Left ventricle myocardium inferior (tissue), 1 donor: ENCODE results near the gene KCNJ12. TPM values are rescaled to one million over a fixed set of nuclear protein-coding genes. Genes with fewer than 3 reads are reported as not detected.
"Not testable (repeated sequence)": the region's sequence is repeated elsewhere in the genome, so short reads cannot be mapped to it uniquely, and the experiment has no call there.

Experiments
- DNase-seq: peaks from one replicate; pipeline ENCODE4 v3.0.0-alpha.2; 2020
- H3K27ac ChIP-seq: fragments of 200-600 bp; replicated peaks from 2 replicates; pipeline ENCODE4 v1.8.0; 2021
- H3K27me3 ChIP-seq: fragments of 200-600 bp; 2 replicates; pipeline ENCODE4 v1.8.0; 2021; ENCODE audit warnings: low read depth
- H3K36me3 ChIP-seq: fragments of 200-600 bp; 2 replicates; pipeline ENCODE4 v1.8.0; 2021
- H3K4me1 ChIP-seq: fragments of 200-600 bp; 2 replicates; pipeline ENCODE4 v1.8.0; 2021
- H3K4me3 ChIP-seq: fragments of 200-600 bp; 2 replicates; pipeline ENCODE4 v1.8.0; 2021; ENCODE audit warnings: mild to moderate bottlenecking, moderate library complexity
- H3K9me3 ChIP-seq: fragments of 200-600 bp; replicated peaks from 2 replicates; pipeline ENCODE4 v1.8.0; 2021
- CTCF ChIP-seq: fragments of 200-600 bp; IDR thresholded peaks from 2 replicates; pipeline ENCODE4 v1.8.0; 2021; ENCODE audit warnings: antibody characterized with exemption, mild to moderate bottlenecking, borderline replicate concordance
- intact Hi-C: fragments of 100-400 bp; cut with micrococcal nuclease; formaldehyde crosslinking; loops from one replicate; pipeline ENCODE4 v1.11.0; 2022
- total RNA-seq: library from RNA; stranded (reverse); fragmentation: NEBNext Ultra II Directional; extraction: Animal tissue kit (Norgen Biotek cat#: 25700); gene quantifications from one replicate; pipeline ENCODE4 v1.2.1, GENCODE V29; 2021
- donor health status: DM: no; HTN: yes; CAD: no; lungs with severe emphysema.

The KCNJ12 gene
- total RNA-seq, 1 donor from 2014 or later: 12.3 TPM

- intact Hi-C loops: no loop called here
- Histone ChIP-seq H3K36me3 (no peaks in the 10 kb centered on the region), H3K4me1 (peaks cover 28% of the 10 kb centered on the region), H3K9me3 (no peaks in the 10 kb centered on the region), H3K27me3 (no peaks in the 10 kb centered on the region), H3K4me3 (no peak overlapping the region), H3K27ac (no peak overlapping the region)
- peak; percentile 9 for DNase-seq
- no peak for TF ChIP-seq CTCF
Measured at GRCh38 chr17:21417921-21418320, 41.8 kb downstream of the KCNJ12 start.

GRCh38 chr17:21418446-21419298, 42.5 kb downstream of the KCNJ12 start:
- intact Hi-C loops: no loop called here
- peaks cover 33% of the 10 kb centered on the region for H3K4me1 ChIP-seq
- TF ChIP-seq CTCF: no peak

GRCh38 chr17:21419299-21420239, 43.4 kb downstream of the KCNJ12 start:
- Histone ChIP-seq H3K36me3 (no peaks in the 10 kb centered on the region), H3K27ac (peak overlapping the region; percentile 49), H3K9me3 (no peaks in the 10 kb centered on the region), H3K4me1 (peaks cover 33% of the 10 kb centered on the region), H3K4me3 (no peak overlapping the region), H3K27me3 (no peaks in the 10 kb centered on the region)
- intact Hi-C loops: no loop called here
- peak; percentile 28 for DNase-seq
- TF ChIP-seq CTCF: peak; percentile 10

More at GRCh38 chr17:21418446-21419298, 42.5 kb downstream of the KCNJ12 start:
- no peak for DNase-seq
- Histone ChIP-seq H3K4me3 (no peak overlapping the region), H3K27ac (no peak overlapping the region), H3K27me3 (no peaks in the 10 kb centered on the region), H3K9me3 (no peaks in the 10 kb centered on the region), H3K36me3 (no peaks in the 10 kb centered on the region)

GRCh38 chr17:21420503-21421090, 44.4 kb downstream of the KCNJ12 start:
- DNase-seq, H3K27me3 ChIP-seq, intact Hi-C loops, H3K4me3 ChIP-seq, H3K9me3 ChIP-seq, H3K36me3 ChIP-seq: not testable (repeated sequence)
- Histone ChIP-seq H3K27ac (peak overlapping the region; percentile 49), H3K4me1 (peaks cover 33% of the 10 kb centered on the region)

GRCh38 chr17:21421421-21422310, 45.5 kb downstream of the KCNJ12 start:
- intact Hi-C loops, H3K9me3 ChIP-seq, H3K27me3 ChIP-seq, H3K36me3 ChIP-seq, H3K4me3 ChIP-seq: not testable (repeated sequence)
- Histone ChIP-seq H3K4me1 (peaks cover 33% of the 10 kb centered on the region), H3K27ac (peak overlapping the region; percentile 23)
- peak; percentile 11 for DNase-seq

GRCh38 chr17:21422311-21423189, 46.4 kb downstream of the KCNJ12 start:
- DNase-seq, H3K36me3 ChIP-seq, H3K27me3 ChIP-seq, H3K9me3 ChIP-seq, intact Hi-C loops, H3K4me3 ChIP-seq: not testable (repeated sequence)
- H3K4me1 ChIP-seq: peaks cover 33% of the 10 kb centered on the region
- H3K27ac ChIP-seq: peak overlapping the region; percentile 23

GRCh38 chr17:21423190-21423493, 47.0 kb downstream of the KCNJ12 start:
- H3K4me3 ChIP-seq, intact Hi-C loops, H3K27me3 ChIP-seq, H3K36me3 ChIP-seq, H3K9me3 ChIP-seq, DNase-seq: not testable (repeated sequence)
- peak overlapping the region; percentile 23 for H3K27ac ChIP-seq
- H3K4me1 ChIP-seq: peaks cover 33% of the 10 kb centered on the region

- H3K27me3 ChIP-seq, intact Hi-C loops, H3K36me3 ChIP-seq, H3K27ac ChIP-seq, DNase-seq, H3K9me3 ChIP-seq, H3K4me3 ChIP-seq: not testable (repeated sequence)
- H3K4me1 ChIP-seq: peaks cover 25% of the 10 kb centered on the region
Measured at GRCh38 chr17:21424697-21425096, 48.5 kb downstream of the KCNJ12 start.
